IgD-negative memory B cell (primary cell): Measurements from ENCODE around the gene FBXO21. TPM values are rescaled to one million over a fixed set of nuclear protein-coding genes. Genes with fewer than 3 reads are reported as not detected.

Experiments
- H3K27ac Mint-ChIP-seq, 3 donors: one replicate each; pipeline ENCODE4 v1.8.0; 2020 to 2022; ENCODE audit warnings: mild to moderate bottlenecking in 3 of 3, mixed read lengths in 3 of 3, moderate library complexity in 1 of 3
- H3K27me3 Mint-ChIP-seq: one replicate; pipeline ENCODE4 v1.8.0; 2021; ENCODE audit warnings: mixed read lengths
- H3K36me3 Mint-ChIP-seq: one replicate; pipeline ENCODE4 v1.8.0; 2020; ENCODE audit warnings: mild to moderate bottlenecking, mixed read lengths
- H3K4me1 Mint-ChIP-seq, 3 donors: one replicate each; pipeline ENCODE4 v1.8.0; 2020 to 2022; ENCODE audit warnings: mixed read lengths in 3 of 3, mild to moderate bottlenecking in 1 of 3
- H3K4me3 Mint-ChIP-seq, 4 donors: one replicate each; pipeline ENCODE4 v1.8.0; 2020 to 2022; ENCODE audit warnings: mild to moderate bottlenecking in 4 of 4, mixed read lengths in 4 of 4, moderate library complexity in 3 of 4
- H3K9me3 Mint-ChIP-seq, 3 donors: one replicate each; pipeline ENCODE4 v1.8.0; 2020 to 2021; ENCODE audit warnings: mixed read lengths in 3 of 3, mild to moderate bottlenecking in 1 of 3
- polyA plus RNA-seq: library from polyadenylated mRNA; unstranded; fragments of 300-500 nt; fragmentation: Illumina TruSeq; gene quantifications from one replicate; pipeline ENCODE4 v1.2.3, GENCODE V29; 2021

Gene FBXO21
- polyA plus RNA-seq, 1 donor from 2014 or later = 43.3 TPM

DNA sequence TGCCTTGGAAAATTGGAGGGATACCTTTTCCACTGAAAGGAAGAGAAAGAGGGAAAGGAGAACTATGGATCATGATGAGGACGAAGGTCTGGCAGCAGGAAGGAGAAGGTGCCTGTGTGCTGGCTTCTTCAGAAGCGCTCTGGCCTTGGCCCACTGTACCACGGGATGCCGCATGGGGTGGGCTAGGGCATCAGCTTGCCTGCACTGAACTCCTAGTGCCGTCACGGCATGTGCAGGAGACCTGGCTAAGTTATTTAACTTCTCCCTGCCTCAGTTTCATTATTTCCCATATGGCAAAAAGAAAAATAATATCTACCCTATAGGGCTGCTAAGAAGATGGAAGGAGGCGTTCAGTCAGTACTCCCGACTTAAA lies 28.1 kb downstream of the FBXO21 start:
- no peak overlapping the region for H3K4me3 Mint-ChIP-seq
- H3K4me1 Mint-ChIP-seq = no peaks in the 10 kb centered on the region
- peak overlapping the region in 1 of 3 donors; percentile 85 for H3K27ac Mint-ChIP-seq
- H3K9me3 Mint-ChIP-seq = no peaks in the 10 kb centered on the region
- no peaks in the 10 kb centered on the region for H3K27me3 Mint-ChIP-seq
- peaks cover 2% of the 10 kb centered on the region for H3K36me3 Mint-ChIP-seq

DNA sequence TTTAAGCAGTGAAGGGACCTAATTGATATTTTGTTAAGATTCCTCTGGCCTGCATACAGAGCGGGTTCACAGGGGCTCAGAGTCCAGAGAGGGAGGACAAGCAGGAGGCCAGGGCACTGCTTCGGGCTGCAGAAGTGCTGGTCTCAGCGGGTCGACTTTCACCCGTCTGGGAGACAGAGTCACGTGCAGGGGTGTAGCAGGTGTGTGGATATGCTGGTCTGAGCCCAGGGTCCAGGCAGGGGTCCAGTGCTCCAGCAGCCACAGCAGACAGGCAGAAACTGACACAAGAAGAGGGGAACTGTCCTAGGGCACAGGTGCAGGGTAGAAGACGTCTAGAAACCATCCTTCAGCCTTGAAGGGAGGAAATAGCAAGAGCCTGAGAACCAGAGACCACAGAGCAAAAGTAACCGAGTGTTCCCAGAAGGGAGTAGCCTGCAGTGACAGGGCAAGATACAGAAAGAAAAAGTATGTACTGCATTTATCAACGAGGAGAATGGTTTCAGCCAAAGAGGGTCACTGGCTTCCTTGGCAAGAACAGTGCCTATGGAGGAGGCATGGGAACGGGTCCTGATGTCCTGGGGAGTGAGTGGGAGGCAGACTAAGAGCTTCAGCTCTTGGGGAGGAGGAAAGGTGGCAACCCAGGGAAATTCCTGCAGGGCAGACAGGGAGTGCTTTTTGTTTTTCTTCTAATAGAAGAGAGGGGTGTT lies 28.7 kb downstream of the FBXO21 start:
- Mint-ChIP-seq H3K4me3 (peak overlapping the region in 3 of 4 donors; percentile 21 to 73 (median 54)), H3K27ac (peak overlapping the region in 1 of 3 donors; percentile 85), H3K36me3 (peaks cover 2% of the 10 kb centered on the region), H3K9me3 (no peaks in the 10 kb centered on the region), H3K27me3 (no peaks in the 10 kb centered on the region), H3K4me1 (no peaks in the 10 kb centered on the region)

- no peak overlapping the region for H3K4me3 Mint-ChIP-seq
- H3K27ac Mint-ChIP-seq = peak overlapping the region in 1 of 3 donors; percentile 43
- H3K9me3 Mint-ChIP-seq = no peaks in the 10 kb centered on the region
- peaks cover 0 to 2% (median 0%) of the 10 kb centered on the region in 3 donors for H3K4me1 Mint-ChIP-seq
- H3K36me3 Mint-ChIP-seq = peaks cover 2% of the 10 kb centered on the region
- no peaks in the 10 kb centered on the region for H3K27me3 Mint-ChIP-seq
These were observed 30.6 kb downstream of the FBXO21 start for GRCh38 chr12:117159674-117160073.

DNA sequence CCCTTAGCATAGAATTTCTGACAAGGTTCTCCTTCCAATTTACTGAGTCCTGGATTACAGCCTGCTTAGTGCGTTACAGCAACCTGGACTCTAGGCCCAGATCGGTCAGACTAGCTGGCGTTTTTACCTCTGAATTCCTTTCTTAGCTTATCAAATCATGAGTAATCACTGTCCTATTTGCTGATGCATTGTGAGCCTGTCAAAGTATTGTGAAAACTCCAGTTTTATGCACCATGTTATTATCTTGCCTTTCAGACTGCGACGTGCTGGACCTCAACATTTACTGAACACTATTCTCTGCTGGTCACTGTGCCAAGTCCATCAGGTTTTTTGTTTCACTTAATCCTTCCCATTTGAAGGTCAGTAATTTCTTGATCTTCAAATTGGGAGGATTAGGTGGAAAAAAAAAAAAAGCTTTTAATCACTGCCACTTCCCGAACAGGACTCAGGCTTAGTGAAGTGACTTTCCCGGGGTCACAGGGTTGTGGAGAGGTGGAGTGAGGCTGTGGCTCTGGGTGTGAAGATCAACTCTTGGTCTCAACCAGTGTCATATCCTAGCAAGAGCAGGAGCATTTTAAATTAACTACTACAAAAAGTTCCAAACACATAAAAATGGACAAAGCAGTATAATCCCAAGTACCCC lies 31.2 kb downstream of the FBXO21 start:
- H3K4me1 Mint-ChIP-seq = peaks cover 0 to 2% (median 0%) of the 10 kb centered on the region in 3 donors
- H3K36me3 Mint-ChIP-seq = peaks cover 2% of the 10 kb centered on the region

GRCh38 chr12:117158096-117158495 lies 32.2 kb downstream of the FBXO21 start:
- Mint-ChIP-seq H3K27me3 (no peaks in the 10 kb centered on the region), H3K4me1 (peaks cover 0 to 3% (median 3%) of the 10 kb centered on the region in 3 donors), H3K9me3 (no peaks in the 10 kb centered on the region), H3K4me3 (peak overlapping the region in 1 of 4 donors; percentile 54), H3K36me3 (peaks cover 3% of the 10 kb centered on the region), H3K27ac (no peak overlapping the region)

More for the DNA sequence above, 31.2 kb downstream of the FBXO21 start:
- Mint-ChIP-seq H3K9me3 (no peaks in the 10 kb centered on the region), H3K27me3 (no peaks in the 10 kb centered on the region), H3K27ac (peak overlapping the region in 2 of 3 donors; percentile 43 to 85), H3K4me3 (no peak overlapping the region)

GRCh38 chr12:117155278-117156060 lies 34.8 kb downstream of the FBXO21 start:
- Mint-ChIP-seq H3K9me3 (no peaks in the 10 kb centered on the region), H3K36me3 (peaks cover 5% of the 10 kb centered on the region)

GRCh38 chr12:117152793-117153775 lies 37.2 kb downstream of the FBXO21 start:
- Mint-ChIP-seq H3K4me1 (peaks cover 5 to 17% (median 9%) of the 10 kb centered on the region in 3 donors), H3K36me3 (peaks cover 7% of the 10 kb centered on the region), H3K4me3 (peak overlapping the region in 2 of 4 donors; percentile 80 to 82), H3K27me3 (no peaks in the 10 kb centered on the region), H3K9me3 (no peaks in the 10 kb centered on the region), H3K27ac (peak overlapping the region in 2 of 3 donors; percentile 27 to 73)

More at GRCh38 chr12:117155278-117156060, 34.8 kb downstream of the FBXO21 start:
- Mint-ChIP-seq H3K4me3 (no peak overlapping the region), H3K27ac (peak overlapping the region in 1 of 3 donors; percentile 79), H3K27me3 (no peaks in the 10 kb centered on the region), H3K4me1 (peaks cover 5 to 16% (median 9%) of the 10 kb centered on the region in 3 donors)

GRCh38 chr12:117151403-117152031 lies 38.8 kb downstream of the FBXO21 start:
- no peaks in the 10 kb centered on the region for H3K27me3 Mint-ChIP-seq
- H3K9me3 Mint-ChIP-seq = no peaks in the 10 kb centered on the region
- H3K27ac Mint-ChIP-seq = peak overlapping the region in 1 of 3 donors; percentile 42
- H3K4me3 Mint-ChIP-seq = no peak overlapping the region
- H3K36me3 Mint-ChIP-seq = peaks cover 7% of the 10 kb centered on the region
- H3K4me1 Mint-ChIP-seq = peaks cover 5 to 17% (median 9%) of the 10 kb centered on the region in 3 donors

DNA sequence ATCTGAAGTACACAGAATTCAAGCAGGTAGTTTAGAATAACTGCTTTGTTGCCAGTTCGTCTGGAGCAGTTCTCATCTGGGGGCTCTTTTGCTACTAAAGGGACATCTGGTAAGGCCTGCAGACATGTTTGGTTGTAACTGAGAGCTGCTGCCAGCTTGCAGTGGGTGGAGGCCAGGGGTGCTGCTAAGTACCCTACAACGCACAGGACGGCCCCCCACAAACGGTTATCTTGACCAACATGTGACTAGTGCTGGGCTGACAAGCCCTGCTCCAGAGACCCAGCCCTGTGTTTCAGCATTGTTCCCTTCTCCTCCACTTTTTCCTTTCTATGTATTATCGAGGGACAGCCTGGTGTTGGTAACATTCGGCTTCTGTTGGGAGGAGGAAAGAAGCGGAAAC lies 40.8 kb downstream of the FBXO21 start:
- peak overlapping the region in 2 of 3 donors; percentile 80 to 94 for H3K27ac Mint-ChIP-seq
- no peaks in the 10 kb centered on the region for H3K27me3 Mint-ChIP-seq
- no peaks in the 10 kb centered on the region for H3K9me3 Mint-ChIP-seq
- peaks cover 9% of the 10 kb centered on the region for H3K36me3 Mint-ChIP-seq
- no peak overlapping the region for H3K4me3 Mint-ChIP-seq
- H3K4me1 Mint-ChIP-seq = peaks cover 5 to 24% (median 7%) of the 10 kb centered on the region in 3 donors

GRCh38 chr12:117148642-117149041 lies 41.6 kb downstream of the FBXO21 start:
- peaks cover 5 to 24% (median 7%) of the 10 kb centered on the region in 3 donors for H3K4me1 Mint-ChIP-seq
- no peak overlapping the region for H3K4me3 Mint-ChIP-seq
- no peaks in the 10 kb centered on the region for H3K9me3 Mint-ChIP-seq
- H3K27ac Mint-ChIP-seq = peak overlapping the region in 1 of 3 donors; percentile 43
- H3K36me3 Mint-ChIP-seq = peaks cover 9% of the 10 kb centered on the region
- no peaks in the 10 kb centered on the region for H3K27me3 Mint-ChIP-seq

DNA sequence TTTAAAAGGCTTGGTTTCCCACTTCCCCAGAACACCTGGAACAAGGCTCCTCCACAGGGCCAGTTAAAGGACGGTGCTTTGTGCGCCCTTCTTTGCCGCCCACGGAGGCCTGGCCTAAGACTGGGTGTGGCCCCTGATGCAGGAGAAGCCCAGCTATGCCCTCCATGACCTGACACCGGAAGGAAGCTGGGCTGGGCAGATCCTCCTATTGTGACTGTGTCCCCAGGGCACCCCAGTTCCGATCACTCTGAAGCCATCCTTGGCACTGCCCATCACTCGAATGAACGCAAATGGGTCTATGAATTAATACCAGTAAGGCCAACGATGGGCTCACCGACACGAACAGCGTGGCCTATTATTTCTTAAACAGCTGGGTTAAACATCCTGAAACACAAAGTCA lies 42.6 kb downstream of the FBXO21 start:
- Mint-ChIP-seq H3K27me3 (no peaks in the 10 kb centered on the region), H3K36me3 (peaks cover 8% of the 10 kb centered on the region), H3K27ac (peak overlapping the region in 1 of 3 donors; percentile 60), H3K4me1 (peaks cover 8 to 26% (median 10%) of the 10 kb centered on the region in 3 donors), H3K4me3 (peak overlapping the region in 1 of 4 donors; percentile 45), H3K9me3 (no peaks in the 10 kb centered on the region)

DNA sequence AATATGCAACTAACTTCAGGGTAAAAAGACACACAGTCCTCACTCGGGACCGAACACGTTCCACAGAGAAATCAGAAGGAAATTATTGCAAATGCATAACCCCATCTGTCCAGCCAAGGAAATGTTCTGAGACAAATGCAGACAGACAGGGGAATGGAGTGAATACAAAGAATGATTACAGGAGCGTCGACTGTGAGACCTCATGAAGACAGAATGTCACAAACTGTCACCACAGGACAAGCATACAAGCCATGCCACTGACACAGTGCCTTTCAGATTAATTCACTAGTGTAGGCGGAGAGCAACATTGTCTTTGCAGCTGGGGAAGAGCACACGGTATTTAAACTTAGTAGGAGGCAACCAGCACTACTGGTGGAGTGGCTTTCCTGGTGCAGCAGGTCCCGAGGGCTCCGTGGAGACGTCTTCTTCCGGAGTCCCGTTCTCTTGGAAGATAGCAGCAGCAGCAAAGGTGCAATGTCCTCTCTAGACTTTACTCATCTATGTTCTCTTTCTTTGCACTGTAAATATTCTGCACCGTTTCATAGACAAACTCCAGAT lies 44.6 kb downstream of the FBXO21 start:
- H3K27me3 Mint-ChIP-seq = no peaks in the 10 kb centered on the region

DNA sequence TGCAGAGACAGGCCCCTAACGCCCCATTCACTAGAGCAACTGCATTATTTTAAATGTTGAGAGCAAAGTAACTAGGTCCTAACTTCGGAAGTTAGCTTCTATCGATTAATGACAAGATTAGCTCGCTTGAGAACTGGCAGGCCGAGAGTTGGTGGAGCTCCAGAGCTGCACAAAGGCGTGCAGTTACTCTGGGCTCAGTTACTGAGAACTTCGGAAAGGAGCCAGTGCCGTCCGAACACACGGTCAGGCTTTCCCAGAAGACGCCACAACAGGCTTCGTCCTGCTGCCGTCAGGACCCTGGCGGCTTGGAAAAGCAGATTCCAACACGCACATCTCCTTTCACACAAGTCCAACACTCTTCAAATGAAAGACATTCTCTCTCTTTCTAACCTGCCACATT lies 45.7 kb downstream of the FBXO21 start:
- Mint-ChIP-seq H3K27ac (no peak overlapping the region), H3K9me3 (no peaks in the 10 kb centered on the region), H3K4me3 (no peak overlapping the region), H3K4me1 (peaks cover 14 to 22% (median 17%) of the 10 kb centered on the region in 3 donors), H3K27me3 (no peaks in the 10 kb centered on the region), H3K36me3 (peaks cover 10% of the 10 kb centered on the region)

More for the DNA sequence above, 44.6 kb downstream of the FBXO21 start:
- no peaks in the 10 kb centered on the region for H3K9me3 Mint-ChIP-seq
- no peak overlapping the region for H3K4me3 Mint-ChIP-seq
- peak overlapping the region in 1 of 3 donors; percentile 79 for H3K27ac Mint-ChIP-seq
- peaks cover 12% of the 10 kb centered on the region for H3K36me3 Mint-ChIP-seq
- H3K4me1 Mint-ChIP-seq = peaks cover 14 to 25% (median 17%) of the 10 kb centered on the region in 3 donors
